Breast epithelium (tissue), 3 donors: Measurements from ENCODE around the gene LARP6.

Experiments used
- POLR2A ChIP-seq: fragments of 450-650 bp; IDR thresholded peaks from one replicate; pipeline ENCODE4 v1.6.1; 2016; ENCODE audit warnings: antibody characterized with exemption, mild to moderate bottlenecking, moderate library complexity
- TF ChIP-seq, protein P1 (sequence below), 3 donors: fragments of 450-650 bp; IDR thresholded peaks; one replicate each; pipeline ENCODE4 v1.5.1; 2016 to 2017; ENCODE audit warnings: antibody characterized with exemption in 3 of 3, mild to moderate bottlenecking in 3 of 3, moderate library complexity in 3 of 3

DNA sequence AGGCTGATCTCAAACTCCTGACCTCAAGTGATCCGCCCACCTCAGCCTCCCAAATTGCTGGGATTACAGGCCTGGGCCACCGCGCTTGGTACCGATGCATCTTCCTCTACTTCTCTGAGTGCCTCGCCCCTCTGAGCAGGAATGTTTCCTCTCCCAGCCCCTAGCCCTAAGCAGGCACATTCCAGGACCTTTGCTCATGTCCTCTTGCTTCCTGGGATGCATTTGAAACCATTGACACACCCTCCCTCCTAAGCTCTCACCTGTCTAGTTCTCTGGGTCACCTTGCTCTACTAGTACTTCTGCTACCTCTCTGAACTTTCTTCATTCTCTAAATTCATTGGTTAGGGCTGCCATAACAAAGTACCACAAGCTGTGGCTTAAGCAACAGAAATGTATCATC lies 72.7 kb downstream of the LARP6 start:
- TF ChIP-seq, protein P1, sequence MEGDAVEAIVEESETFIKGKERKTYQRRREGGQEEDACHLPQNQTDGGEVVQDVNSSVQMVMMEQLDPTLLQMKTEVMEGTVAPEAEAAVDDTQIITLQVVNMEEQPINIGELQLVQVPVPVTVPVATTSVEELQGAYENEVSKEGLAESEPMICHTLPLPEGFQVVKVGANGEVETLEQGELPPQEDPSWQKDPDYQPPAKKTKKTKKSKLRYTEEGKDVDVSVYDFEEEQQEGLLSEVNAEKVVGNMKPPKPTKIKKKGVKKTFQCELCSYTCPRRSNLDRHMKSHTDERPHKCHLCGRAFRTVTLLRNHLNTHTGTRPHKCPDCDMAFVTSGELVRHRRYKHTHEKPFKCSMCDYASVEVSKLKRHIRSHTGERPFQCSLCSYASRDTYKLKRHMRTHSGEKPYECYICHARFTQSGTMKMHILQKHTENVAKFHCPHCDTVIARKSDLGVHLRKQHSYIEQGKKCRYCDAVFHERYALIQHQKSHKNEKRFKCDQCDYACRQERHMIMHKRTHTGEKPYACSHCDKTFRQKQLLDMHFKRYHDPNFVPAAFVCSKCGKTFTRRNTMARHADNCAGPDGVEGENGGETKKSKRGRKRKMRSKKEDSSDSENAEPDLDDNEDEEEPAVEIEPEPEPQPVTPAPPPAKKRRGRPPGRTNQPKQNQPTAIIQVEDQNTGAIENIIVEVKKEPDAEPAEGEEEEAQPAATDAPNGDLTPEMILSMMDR (IDR thresholded peaks at IDR 0.05), result no peak
- no peak for TF ChIP-seq POLR2A
